Testis (tissue), 2 donors: ENCODE measurements around the gene DPP10.

Experiments
- CTCF ChIP-seq, 3 experiments: fragments of 450-650 bp in 2 of 3; fragments of 200-600 bp in 1 of 3; sonication (generic) in 1 of 3; IDR thresholded peaks; one replicate each; pipeline ENCODE4 v1.5.1; 2016 to 2019; ENCODE audit warnings: antibody characterized with exemption in 3 of 3, mild to moderate bottlenecking in 2 of 3, moderate library complexity in 1 of 3
- POLR2A ChIP-seq: fragments of 450-650 bp; IDR thresholded peaks from one replicate; pipeline ENCODE4 v1.6.1; 2017; ENCODE audit warnings: antibody characterized with exemption, mild to moderate bottlenecking, moderate library complexity

GRCh38 chr2:115584507-115584906 is 1142.1 kb downstream of the DPP10 start:
- TF ChIP-seq POLR2A, result no peak
- no peak for TF ChIP-seq CTCF (IDR thresholded peaks at IDR 0.05)
